ENCODE measurements around the gene C17orf100.
A peak's percentile ranks its signal among the peaks of the same experiment; 100 is the strongest.
"Not testable (repeated sequence)": the region's sequence is repeated elsewhere in the genome, so short reads cannot be mapped to it uniquely, and the experiment has no call there.

C17orf100 gene

DNA sequence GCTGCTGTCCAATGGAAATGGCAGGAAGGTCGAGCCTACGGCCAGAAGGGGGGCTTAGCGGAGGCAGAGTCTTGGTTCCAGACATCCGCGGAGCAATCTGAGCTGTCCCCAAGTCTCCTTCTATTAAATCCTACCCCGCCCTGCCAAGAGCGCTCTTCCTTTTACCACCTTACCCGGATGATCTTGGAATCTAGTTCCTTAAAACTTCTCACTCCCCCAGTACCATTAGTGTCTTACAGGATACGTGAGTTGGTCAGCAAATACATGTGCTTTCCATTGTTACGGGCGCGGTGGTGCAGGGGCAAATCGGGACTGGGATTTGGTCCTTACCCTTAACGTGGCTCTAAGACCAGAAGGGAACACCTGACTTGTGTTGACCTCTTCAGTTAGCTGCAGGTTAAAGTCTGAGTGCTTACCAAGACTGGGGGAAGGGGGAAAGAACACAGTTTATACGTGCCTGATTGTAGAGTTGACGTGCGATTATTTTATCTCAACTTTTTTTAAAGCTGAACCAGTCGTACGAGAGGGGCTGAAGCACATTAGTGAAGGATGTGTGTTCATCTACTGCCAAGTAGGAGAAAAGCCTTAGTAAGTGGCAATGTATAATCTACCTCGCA lies 10.2 kb upstream of the C17orf100 start:
- DNase-seq (ENCODE audit: low read depth) = no peak

GRCh38 chr17:6642592-6642991 lies 9.0 kb upstream of the C17orf100 start:
- DNase-seq (ENCODE audit: low read depth) = no peak

DNA sequence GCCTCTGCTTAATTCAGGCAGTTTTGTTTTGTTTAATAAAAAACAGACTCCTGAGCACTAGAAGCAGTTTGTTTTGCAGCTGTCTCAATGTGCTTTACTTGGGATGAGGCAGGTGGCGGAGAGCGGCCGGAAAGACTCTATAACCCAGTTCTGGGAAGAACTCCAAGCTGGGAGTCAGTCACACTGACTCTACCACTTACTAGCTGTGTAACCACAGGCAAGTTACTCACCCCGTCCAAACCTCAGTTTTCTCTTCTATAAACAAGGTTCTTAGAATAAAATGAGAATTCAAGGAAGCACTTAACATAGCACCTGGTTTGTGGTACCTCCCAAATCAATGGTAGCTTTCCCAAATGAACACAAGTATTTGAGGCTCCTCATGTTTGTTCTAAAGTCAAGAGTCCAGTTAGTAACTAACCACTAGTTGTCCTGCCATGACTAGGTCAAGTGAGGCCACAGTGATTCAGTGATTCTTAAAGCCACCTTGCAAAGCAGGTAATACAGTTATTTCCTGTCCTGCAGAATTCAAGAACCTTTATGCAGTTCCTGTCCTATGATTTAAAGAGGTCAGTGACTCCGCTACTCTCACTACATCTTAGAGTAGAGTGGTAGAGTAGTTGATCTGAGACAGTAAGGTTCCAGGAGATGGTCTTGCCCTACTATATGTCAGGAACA lies 8.0 kb upstream of the C17orf100 start:
- DNase-seq (ENCODE audit: low read depth) = no peak

- no peak for DNase-seq (ENCODE audit: low read depth)
Observed at GRCh38 chr17:6648181-6648580, 3.4 kb upstream of the C17orf100 start.

DNA sequence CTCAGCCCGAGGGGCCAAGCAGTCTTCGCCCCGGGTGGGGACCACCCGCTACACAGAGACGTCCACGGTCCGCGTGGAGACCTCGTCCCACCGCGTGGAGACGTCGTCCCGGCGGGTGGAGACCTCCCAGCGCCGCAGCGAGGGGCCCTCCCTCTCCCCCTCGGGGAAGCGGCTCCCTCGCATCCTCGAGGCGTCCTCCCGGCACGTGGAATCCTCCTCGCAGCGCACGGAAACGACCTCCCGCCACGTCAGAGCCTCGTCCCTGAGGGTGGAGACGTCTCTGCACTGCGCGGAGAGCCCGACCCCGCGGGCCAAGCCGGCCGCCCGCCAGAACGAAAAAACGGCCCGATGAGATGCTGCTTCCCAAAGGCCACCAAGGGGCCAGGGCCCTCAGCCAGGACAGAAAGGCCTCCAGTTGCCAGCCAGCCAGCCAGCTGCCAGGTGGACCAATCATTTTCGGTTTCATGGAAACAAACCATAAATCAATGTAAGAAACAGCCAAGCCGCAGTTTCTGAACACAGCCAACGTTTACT lies 424 bp downstream of the C17orf100 start:
- no peak for DNase-seq (ENCODE audit: low read depth)

- no peak for DNase-seq (ENCODE audit: low read depth)
Observed at GRCh38 chr17:6654841-6655731, 3.5 kb downstream of the C17orf100 start.

DNA sequence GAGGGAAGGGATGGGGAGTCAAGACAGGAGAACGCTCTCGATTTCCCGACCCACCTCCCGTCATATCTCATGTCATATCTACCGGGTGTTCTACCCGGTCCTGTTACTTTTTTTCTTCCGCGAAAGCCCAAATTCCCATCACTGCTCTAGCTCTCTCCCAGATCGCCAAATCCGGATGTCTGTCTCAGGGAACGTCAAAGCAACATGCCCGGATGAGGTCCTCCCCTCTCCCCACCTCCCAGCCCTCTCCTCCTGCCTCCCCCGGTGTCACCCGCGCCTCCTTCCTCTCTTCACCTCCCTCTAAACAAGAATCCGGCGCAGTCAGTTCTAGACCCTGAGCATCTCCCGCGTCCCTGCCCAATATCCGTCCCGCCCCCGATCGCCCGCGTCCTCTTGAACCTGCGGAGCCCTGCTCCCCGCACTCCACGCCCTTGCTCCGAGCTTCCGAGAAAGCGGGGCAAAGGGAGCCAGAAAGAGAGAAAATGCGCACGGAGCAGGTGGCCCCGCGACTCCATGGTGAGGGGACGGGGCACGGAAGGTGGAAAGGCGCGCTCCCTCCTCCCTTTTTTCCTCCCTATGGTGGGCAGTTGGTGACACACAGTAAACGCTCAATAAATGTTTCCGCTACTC lies 4.3 kb downstream of the C17orf100 start:
- DNase-seq (ENCODE audit: low read depth) = not testable (repeated sequence)

DNA sequence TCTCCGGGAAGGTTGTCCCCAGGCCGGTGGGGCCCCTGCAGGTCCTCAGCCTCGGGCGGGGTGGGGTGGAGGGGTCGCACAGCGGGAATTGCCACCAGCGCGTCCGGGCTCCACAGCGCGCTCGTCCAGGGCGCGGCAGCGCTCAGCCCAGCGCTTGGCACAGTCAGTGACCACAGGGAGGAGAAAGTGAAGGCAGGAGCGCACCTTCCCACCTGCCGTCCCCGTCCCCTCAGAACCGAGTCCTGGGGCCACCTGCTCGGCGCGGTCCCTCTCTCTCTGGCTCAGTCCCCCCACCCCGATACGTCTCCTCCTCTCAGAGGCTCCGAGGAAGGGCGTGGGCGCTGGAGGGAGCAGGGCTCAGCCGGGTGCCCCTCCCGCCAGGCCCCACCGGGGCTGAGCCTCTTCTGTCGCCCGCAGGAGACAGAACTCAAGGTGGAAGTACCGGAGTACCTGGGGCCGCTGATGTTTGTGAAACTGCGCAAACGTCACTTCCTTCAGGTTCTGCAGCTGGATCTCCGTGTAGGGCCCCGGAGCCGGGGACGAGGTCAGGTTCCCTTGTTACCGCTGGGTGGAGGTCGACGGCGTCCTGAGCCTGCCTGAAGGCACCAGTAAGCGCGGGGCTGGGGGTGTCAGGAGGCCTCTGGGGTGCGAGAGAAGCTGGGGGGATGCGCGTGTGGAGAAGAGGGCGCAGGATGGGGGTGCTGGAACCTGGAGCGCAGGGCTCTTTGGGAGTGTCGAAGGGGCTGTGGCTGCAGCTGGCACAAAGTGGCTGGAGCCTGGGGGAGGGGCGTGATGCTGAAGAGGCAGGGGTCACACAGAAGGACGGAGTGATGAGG lies 5.5 kb downstream of the C17orf100 start:
- DNase-seq (ENCODE audit: low read depth) = peak; percentile 30

GRCh38 chr17:6657633-6658287 lies 6.2 kb downstream of the C17orf100 start:
- DNase-seq (ENCODE audit: low read depth) = no peak

- not testable (repeated sequence) for DNase-seq (ENCODE audit: low read depth)
Observed at GRCh38 chr17:6658411-6658810, 6.8 kb downstream of the C17orf100 start.

GRCh38 chr17:6660101-6660500 lies 8.5 kb downstream of the C17orf100 start:
- no peak for DNase-seq (ENCODE audit: low read depth)

DNA sequence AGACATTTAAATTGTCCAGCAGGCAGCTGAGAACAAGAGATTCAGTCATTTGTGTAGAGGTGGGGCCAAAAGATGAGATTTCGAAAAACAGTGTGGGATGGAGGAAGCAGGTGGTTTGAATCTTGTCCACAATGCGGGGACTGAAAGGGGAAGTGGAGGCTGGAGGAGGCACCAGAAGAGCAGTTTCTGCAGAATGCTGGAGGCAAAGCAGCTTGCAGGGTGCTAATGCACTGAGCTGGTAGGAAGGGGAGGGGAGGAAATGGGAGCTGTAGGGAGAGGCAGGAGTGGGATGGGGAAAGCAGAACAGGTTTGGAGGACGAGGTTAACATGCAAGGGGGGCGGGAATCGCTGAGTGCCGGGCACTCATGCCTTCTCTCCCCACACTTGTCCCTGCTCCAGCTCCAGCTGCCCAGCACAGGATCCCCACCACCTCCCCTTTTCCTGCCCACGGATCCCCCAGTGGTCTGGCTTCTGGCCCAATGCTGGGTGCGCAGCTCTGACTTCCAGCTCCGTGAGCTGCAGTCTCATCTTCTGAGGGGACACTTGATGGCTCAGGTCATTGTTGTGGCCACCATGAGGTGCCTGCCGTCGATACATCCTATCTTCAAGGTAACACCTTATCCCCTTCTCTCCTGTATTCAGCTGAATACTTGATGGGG lies 9.4 kb downstream of the C17orf100 start:
- no peak for DNase-seq (ENCODE audit: low read depth)

GRCh38 chr17:6661464-6661848 lies 9.9 kb downstream of the C17orf100 start:
- no peak for DNase-seq (ENCODE audit: low read depth)

GRCh38 chr17:6663200-6663599 lies 11.6 kb downstream of the C17orf100 start:
- DNase-seq (ENCODE audit: low read depth) = not testable (repeated sequence)

- DNase-seq (ENCODE audit: low read depth) = peak; percentile 19
Observed at GRCh38 chr17:6666077-6666521, 14.5 kb downstream of the C17orf100 start.

DNA sequence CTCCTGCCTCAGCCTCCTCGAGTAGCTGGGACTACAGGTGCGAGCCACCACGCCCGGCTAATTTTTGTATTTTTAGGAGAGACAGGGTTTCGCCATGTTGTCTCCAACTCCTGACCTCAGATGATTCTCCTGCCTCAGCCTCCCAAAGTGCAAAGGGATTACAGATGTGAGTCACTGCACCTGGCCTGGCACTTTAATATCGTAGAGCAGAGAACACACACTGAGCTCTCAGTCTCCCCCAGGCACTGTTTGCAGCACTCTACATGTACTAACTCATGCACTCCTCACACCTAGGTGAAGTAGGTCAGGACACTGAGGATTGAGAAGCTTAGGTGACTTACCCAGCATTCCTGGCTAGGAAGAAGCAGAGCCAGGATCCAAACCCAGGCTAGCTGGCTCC lies 15.0 kb downstream of the C17orf100 start:
- DNase-seq (ENCODE audit: low read depth) = no peak

DNA sequence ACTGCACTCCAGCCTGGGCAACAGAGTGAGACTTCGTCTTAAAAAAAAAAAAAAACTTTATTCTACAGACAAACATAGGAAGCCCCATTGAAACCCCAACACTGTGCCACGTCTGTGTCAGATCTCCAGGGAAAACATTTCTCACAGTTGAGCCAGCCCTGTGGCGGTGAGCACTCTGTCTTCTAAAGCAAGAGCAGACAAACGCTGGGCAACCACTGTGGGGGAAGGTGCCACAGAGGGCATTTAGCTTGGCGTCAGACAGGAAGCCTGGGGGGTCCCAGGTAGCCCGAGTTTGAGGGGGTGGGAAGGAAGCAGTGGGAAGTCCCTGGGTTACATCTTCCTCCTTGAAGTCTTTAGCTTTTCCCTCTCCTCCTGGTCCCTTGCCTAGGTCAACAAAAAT lies 16.0 kb downstream of the C17orf100 start:
- DNase-seq (ENCODE audit: low read depth) = no peak

- DNase-seq (ENCODE audit: low read depth) = no peak
Observed at GRCh38 chr17:6668219-6668618, 16.7 kb downstream of the C17orf100 start.

GRCh38 chr17:6668727-6669425 lies 17.3 kb downstream of the C17orf100 start:
- no peak for DNase-seq (ENCODE audit: low read depth)
